PC-9 (cell line): Measurements from ENCODE around the gene TRIM5.

Experiments
- CTCF ChIP-seq: fragments of 200-600 bp; sonication (generic); conservative IDR thresholded peaks from 2 replicates; pipeline ENCODE4 v1.6.1; 2017; ENCODE audit warnings: mixed run types, antibody characterized with exemption, mild to moderate bottlenecking, moderate library complexity
- EZH2 ChIP-seq: fragments of 200-600 bp; sonication (generic); IDR thresholded peaks from 2 replicates; pipeline ENCODE4 v1.8.0; 2017; ENCODE audit warnings: antibody characterized with exemption, low read depth

GRCh38 chr11:5727691-5728090 lies 42.8 kb upstream of the TRIM5 start:
- TF ChIP-seq CTCF (no peak), EZH2 (no peak)
